A204.1 (cell line): ENCODE data around the gene DACT1.
"Not testable (repeated sequence)": the region's sequence is repeated elsewhere in the genome, so short reads cannot be mapped to it uniquely, and the experiment has no call there.

Source experiments
- FAIRE-seq: peaks from 2 replicates; lab custom pipeline; 2012; peaks lifted over from hg19 to GRCh38; lab: Jason Lieb, UNC

Gene DACT1

GRCh38 chr14:58637391-58638230, at the start of gene DACT1:
Gene DACT1 (plus strand): TSS chr14:58637962. CDS start chr14:58638203, 241 bp downstream.
- no peak for FAIRE-seq

DNA sequence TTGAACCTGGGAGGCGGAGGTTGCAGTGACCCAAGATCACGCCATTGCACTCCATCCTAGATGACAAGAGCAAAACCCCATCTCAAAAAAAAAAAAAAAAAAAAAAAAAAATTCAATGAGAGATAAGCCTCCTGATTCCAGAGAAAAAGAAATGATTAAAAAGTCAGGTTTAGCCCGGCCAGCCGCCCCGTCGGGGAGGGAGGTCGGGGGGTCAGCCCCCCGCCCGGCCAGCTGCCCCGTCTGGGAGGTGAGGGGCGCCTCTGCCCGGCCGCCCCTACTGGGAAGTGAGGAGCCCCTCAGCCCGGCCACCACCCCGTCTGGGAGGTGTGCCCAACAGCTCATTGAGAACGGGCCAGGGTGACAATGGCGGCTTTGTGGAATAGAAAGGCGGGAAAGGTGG, 49.4 kb upstream of the DACT1 start:
- FAIRE-seq, result not testable (repeated sequence)

GRCh38 chr14:58593977-58594376, 43.8 kb upstream of the DACT1 start:
- no peak for FAIRE-seq

GRCh38 chr14:58597041-58597440, 40.7 kb upstream of the DACT1 start:
- FAIRE-seq, result no peak

- FAIRE-seq, result no peak
Observed at GRCh38 chr14:58598028-58598803, 39.5 kb upstream of the DACT1 start.

- no peak for FAIRE-seq
Observed at GRCh38 chr14:58598804-58599525, 38.8 kb upstream of the DACT1 start.

GRCh38 chr14:58599707-58600106, 38.1 kb upstream of the DACT1 start:
- FAIRE-seq, result no peak

DNA sequence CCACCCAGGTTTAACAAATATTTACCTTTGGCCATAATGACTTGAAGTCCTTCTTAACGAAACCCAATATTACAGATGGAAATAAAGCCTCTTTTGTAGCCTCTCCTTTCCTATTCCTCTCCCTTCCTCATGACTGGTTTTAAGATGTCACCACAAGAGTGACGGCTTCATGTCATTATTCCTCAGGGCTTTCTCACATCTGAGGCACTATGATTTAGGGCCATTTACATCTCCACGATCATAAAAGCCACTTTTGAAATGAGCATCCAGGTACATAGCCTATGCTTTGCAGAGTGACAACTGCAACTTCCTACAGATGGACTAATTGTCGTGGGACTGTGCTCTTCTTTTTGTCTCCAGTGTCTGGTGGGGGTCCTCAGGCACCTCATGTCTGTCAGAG, 32.3 kb upstream of the DACT1 start:
- FAIRE-seq, result no peak

- no peak for FAIRE-seq
Observed at GRCh38 chr14:58607131-58607951, 30.4 kb upstream of the DACT1 start.

DNA sequence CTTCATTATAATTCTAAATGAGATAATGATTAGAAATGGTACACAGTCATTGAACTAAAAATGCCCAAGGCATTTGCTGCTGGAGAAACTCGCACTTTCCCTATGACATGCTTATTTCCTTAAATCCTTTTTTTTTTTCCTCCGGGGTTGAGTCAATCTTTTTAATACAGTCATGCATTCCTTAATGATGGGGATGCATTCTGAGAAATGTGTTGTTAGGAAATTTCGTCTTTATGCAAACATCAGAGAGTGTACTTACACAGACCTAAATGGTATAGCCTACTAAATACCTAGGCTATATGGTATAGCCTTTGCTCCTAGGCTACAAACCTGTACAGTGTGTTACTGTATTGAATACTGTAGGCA, 29.8 kb upstream of the DACT1 start:
- no peak for FAIRE-seq

DNA sequence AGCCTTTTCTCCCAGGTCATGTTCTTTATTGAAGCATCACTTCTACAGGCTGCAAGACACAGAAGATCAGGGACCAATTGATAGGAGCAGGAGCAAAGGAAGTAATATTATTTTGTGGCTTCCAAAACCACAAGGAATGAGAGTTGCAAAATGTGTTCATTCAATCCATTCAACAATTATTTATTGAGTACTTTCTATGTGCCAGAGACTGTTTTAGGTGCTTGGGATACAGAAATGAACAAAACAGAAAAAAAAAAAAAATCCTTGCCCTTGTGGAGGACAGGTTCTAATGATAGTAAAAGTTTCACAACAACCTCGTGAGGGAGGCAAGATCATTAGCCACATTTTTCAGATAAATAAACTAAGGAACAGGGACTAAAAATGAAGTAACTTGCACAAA, 20.1 kb upstream of the DACT1 start:
- FAIRE-seq, result no peak

GRCh38 chr14:58620011-58620410, 17.8 kb upstream of the DACT1 start:
- no peak for FAIRE-seq

DNA sequence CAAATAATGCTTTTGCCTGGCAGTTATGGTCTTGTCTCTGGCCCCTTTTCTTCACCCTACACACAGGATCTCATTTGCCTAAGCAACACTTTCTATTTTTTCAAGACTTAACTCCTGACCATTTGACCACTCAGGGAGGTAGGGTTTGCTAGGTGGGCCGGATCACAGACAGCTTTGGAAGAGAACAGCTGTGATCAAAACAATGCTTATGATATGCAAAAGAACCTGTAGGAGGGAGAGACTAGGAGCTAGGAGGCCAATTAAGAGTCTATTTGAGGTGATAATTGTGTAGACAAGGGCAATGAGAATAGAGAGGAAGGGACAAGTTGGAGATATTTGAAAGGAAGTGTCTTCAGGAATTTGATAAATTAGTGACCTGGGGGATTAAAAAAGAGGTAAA, 12.3 kb upstream of the DACT1 start:
- FAIRE-seq, result no peak

- no peak for FAIRE-seq
Observed at GRCh38 chr14:58626431-58626831, 11.3 kb upstream of the DACT1 start.

- FAIRE-seq, result no peak
Observed at GRCh38 chr14:58628406-58628805, 9.4 kb upstream of the DACT1 start.

DNA sequence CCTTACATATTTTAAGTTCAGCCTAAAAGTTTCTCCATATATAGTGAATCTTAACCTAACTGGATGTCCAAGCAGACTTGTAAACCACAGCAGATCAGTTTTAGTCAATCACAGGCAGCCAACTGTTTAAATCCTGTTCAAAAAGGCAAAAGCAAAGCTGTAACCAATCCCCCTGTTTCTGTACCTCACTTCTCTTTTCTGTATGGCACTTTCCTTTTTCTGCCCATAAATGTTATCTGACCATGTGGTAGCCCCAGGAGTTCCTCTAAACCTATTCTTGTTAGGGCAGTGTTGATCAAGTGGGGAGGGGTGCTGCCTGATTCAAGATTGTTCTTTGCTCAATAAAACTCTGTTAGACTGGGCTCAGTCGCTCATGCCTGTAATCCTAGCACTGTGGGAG, 8.5 kb upstream of the DACT1 start:
- no peak for FAIRE-seq

DNA sequence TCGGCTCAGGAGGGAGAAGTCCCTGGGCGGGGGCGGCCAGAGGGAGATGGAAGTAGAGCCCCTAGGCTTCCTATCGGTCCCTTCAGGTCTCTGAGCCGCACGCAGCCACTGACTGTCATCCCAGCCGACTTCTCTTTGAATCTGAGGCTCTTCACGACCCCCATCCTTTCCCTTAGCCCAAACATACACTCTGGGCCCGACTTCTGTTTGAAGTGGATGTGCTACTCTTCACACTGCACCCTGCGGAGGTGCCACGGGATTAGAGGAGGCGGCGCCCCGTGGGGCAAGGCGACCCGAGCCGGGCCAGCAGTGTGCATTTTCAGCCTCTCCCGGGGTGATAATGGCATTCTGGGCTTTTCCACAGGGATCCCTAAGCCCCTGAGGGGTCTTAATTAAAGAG, 6.0 kb upstream of the DACT1 start:
- FAIRE-seq, result no peak

DNA sequence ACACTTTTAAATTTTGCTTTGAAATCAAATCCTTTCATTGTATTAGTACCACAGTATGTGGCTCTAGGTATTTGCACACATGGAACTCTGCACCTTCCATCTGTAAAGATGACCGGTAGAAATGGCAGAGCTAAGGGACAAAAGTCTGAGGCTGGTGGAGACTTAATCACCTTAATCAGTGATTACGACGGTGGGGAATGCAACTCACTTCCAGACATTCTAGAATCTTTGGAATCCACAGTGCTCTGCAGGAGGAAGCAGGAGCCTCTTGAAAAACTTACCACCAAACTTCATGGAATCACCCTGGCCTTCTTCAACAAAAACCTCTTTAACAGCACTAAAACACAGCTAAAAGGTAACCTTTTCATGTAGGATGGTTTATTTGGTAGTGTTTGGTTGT, 3.9 kb upstream of the DACT1 start:
- no peak for FAIRE-seq

DNA sequence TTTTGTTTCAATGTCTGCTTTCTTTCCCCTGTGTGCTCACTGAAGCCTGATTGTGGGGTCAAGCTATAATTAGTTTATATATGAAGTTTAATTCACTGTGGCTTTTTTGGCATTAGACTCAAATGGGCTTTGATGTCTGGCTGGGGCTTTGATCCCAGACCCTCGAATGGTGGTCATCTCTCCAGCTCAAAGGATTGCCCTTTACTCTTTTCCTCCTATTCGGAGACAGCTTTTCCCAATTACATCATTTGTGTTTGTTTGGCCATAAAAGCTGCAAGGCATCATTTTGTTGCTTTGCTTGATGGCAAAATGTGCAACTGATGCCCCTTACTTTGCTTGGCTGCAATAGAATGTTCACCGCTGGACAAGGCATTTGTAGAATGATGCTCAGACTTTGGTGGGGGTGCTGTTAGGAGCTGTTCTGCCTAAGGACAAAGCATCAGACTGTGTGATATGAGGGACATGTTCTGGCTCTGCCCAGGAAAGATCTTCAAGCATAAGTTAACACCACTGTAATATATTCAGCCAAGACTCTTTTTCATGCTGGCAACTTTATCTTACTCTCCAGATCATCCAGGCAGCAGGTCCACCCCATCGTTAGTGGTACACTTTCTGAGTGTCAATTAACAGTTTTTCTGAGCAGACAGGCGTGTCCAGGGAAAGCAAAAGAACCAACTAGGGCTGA, 3.2 kb upstream of the DACT1 start:
- FAIRE-seq, result no peak

- FAIRE-seq, result no peak
Observed at GRCh38 chr14:58635091-58635830, 2.5 kb upstream of the DACT1 start.

DNA sequence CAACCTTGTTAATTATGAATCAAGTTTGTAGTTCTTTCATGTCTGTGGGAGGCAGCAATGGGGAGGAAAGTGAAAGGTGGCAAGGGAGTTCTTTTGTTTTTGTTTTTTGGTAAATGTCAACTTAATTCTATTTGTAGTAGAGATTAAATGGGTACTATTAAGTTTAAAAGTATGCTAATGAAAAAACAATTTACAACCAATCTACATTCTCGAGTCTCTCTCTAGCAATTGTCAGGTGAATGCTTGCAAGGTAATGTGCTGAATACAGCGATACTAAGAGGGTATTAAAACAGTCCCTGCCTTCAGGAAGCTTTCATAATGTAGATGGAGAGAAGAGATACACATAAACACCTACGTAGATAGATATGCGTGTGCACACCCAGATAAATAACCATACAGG, 1.6 kb upstream of the DACT1 start:
- no peak for FAIRE-seq
